Activated T-cell treated with anti-CD3 and anti-CD28 coated beads for 48 hours (primary cell): ENCODE data around the gene DGCR2.

ENCODE experiments used
- DNase-seq: peaks from one replicate; pipeline ENCODE4 v3.0.0-alpha.2; 2020; ENCODE audit warnings: low read depth

Gene DGCR2

GRCh38 chr22:19127329-19128008, 5.3 kb upstream of the DGCR2 start:
- DNase-seq = no peak

- DNase-seq = no peak
These were observed 4.4 kb upstream of the DGCR2 start for GRCh38 chr22:19126309-19127273.

DNA sequence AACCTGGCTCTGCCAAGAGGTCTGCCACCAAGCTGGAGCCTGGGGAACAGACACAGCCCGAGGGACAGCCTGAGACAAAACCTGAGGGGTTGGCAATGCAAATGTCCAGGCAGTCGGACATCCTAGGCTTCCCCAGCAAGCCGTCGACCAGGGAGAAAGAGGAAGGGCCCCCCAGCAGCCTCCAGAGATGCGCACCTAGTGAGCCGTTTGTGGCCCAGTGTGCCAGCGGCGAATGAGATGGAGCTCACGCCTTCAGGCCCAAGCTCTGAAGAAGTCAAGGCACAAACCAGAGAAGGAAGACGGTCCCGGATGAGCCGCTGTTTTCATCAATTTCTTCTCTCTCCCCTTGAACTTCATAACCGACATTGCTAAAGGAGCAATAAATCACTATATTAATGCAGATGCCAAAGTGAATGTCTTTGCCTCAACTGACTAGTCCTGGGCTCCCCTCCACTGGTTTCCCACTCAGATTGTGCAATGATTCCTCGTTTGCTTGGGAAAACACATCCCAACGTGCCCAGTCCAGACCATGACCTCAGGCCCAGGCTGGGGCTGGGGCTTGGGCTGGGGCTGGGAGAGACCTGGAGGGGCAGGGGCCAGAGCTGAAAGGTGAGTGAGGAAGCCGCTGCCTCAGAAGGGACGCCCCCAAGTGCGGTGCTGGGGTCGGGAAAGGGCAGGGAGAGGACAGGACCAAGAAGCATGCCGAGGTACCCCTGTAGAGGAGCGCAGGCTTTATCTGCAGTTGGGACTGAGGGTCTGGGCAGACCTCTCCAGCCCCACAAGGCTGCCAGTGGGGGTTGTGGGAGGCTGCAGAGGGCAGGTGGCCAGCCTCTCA, 3.5 kb upstream of the DGCR2 start:
- DNase-seq = no peak

DNA sequence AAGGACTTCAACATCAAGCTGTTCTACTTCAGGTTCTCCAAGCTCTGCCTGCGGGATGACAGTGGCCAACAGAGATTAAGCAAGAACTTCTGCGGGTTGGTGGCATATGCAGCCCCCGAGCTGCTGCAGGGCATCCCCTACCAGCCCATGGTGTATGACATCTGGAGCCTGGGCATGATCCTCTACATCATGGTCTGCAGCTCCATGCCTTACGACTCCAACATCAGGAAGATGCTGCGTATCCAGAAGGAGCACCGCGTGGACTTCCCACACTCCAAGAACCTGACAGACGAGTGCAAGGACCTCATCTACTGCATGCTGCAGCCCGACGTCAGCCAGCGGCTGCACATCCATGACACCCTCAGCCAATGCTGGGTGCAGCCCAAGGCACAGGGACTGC, 2.8 kb upstream of the DGCR2 start:
- DNase-seq = no peak

DNA sequence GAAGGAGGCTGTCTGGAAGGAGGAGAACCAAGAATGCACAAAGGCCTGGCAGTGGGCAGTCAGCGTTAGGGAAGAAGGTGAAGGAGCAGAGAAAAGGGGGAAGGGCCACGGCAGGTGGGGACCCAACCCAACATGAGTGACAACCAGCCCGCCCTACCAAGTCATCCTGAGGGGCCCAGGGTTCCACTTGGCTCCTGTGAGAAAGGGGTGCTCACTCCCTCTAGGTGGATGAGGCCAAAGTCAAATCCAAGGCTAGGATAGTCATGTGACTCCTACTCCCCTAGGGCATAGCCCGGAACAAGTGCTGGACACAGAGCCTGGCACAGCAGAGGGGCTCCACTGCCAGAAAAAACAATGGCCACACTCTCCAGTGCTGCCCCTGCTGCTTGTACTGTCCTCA, 2.2 kb upstream of the DGCR2 start:
- DNase-seq = no peak

GRCh38 chr22:19123936-19124335, 1.7 kb upstream of the DGCR2 start:
- DNase-seq = no peak

DNA sequence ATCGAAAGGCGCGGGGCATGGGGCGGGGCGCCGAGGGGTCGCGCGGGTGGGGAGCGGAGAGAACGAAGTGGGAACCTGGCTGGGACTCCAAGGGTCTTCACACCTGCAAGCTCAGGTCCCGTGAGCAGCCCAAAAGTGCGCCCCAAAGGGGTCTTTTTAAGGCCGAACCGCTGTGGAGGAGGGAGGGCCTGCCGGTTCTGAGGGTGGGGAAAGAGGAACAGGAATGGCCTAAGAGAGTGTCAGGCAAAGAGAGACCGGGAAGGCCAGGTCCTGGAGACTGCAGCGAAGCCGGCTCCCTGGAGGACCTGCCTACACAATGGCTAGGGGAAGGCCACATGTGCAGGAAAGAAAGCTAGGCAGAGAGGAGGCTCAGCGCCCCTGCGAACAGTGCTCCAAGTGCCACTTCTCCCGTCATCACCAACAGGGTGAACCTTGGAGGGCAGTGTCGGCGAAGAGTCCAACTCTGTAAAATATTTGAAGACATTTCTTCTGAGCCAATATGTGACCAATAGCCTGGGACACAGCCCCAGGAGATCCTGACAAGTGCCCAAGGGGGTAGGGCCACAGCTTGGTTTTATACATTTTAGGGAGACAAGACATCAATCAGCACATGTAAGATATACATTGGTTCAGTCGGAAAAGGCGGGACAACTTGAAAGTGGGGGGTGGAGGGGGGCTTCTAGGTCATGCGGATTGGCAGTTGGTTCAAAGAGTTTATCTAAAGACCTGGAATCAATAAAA, 710 bp upstream of the DGCR2 start:
- DNase-seq = no peak

DNA sequence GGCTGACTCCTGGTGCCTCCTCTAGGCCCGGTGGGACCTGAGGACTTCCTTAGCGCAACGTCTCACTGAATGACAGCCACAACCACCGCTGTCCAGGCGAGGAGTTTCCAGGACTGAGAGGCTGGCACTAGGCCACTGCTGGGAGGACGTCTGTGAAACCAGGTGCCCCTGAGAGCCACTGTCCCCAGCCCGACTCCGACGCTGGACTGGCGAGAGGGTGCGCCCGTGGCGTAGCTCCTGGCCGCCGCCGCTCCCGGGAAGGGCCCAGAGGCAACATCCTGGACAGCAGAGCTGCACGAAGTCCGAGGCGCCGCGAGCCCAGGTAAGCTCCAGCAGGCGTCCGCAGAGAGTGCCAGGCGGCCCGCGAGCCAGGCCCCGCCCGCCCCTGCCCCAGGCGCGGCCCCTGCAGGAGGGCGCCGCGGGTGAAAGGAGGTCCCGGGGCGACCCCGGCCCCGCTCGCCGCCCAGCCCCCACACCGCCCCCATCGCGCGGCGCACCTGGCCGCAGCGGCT, 525 bp downstream of the DGCR2 start:
- DNase-seq = no peak

DNA sequence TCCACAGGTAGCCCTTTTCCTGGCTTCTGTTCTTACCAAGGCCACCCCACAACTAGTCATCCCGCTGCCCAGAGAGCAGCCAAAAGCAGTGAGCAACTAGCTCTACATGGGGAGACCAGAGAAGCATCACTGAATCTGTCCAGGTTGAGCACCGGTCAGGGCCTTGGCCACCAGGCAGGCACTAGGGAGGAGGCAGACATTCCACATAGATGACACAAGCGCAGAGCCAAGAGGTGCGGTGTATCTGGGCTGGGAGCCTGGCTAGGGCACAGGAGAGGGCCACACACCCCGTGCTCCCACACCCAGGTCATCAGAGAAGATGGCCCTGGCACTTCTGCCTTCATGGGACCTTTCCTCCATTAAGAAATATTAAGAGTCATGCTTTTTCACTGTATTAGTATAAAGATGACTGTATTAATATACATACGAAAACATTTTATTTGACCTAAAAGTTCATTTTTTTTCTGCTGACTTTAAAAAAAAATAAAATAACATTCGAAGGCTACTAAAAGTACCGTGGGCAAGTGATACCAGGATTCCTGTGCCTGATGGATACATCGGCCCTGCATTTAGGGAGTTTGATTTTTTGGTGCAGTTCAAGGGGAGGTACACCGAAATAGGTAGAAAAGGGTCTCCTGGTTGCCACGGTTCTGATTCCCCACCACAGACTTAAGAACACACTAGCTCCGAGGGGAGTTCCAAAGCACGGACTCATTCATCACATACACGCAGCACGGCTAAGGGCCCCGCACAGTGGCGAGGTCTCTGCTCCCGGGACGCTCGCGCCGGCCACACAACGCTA, 1.2 kb downstream of the DGCR2 start:
- DNase-seq = peak; percentile 29

DNA sequence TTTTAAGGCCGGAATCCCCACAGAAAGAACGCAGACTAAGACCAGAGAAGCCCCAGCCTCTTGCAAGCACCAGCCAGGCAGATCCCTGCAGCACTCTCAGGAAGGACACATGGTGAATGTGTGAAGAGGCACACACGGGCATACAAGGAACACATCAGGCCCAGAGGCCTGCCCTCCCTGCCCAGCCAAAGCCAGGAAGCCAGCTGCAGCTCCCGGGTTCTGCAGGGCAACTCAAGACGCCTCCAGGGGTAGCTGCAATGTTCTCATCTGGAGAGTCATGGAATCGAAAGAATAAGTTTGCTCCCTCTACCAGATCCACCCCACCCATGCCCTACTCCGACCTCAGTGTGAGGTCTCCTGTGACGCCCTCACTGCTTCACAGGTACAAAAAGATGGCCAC, 2.3 kb downstream of the DGCR2 start:
- no peak for DNase-seq

- no peak for DNase-seq
These were observed 3.8 kb downstream of the DGCR2 start for GRCh38 chr22:19118329-19118880.

GRCh38 chr22:19117111-19117512, 5.1 kb downstream of the DGCR2 start:
- no peak for DNase-seq

DNA sequence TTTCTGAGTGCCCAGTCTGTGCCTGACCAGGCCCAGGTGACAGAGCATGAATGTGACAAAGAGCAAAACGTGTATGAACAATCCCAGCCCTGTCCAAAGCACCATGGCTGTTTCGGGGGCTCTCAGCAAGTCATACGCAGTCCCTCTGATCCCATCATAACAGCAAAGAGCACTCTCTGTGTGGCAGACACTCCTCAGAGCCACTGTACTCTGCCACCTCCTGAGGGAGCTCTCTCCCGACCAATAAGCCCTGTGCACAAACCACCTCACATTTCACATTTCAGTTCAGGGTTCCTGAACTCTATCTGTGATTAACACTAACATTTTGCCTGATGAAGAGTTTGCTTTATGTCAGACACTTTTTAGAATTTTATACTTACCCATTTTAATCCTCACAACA, 6.6 kb downstream of the DGCR2 start:
- DNase-seq = no peak

- no peak for DNase-seq
These were observed 7.1 kb downstream of the DGCR2 start for GRCh38 chr22:19114984-19115552.

- DNase-seq = no peak
These were observed 8.8 kb downstream of the DGCR2 start for GRCh38 chr22:19113429-19113828.

DNA sequence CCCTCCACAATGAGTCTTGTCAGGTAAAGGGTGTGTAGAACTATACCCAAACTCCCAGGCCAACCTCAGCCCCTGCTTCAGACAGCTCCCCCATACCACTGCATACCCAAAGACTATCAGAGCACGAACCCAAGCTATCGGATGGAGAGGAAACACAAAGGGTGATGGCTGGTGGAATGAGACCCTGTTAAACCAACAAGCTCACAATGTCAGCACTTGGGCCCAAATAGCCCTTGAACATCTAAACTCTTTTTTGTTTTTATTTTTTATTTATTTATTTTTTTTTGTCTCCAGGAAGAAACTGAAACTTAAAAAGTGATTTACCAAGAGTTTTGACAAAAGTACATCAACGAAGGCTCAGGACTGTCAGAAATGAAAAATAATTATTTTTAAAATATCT, 10.6 kb downstream of the DGCR2 start:
- no peak for DNase-seq

GRCh38 chr22:19111140-19111539, 11.1 kb downstream of the DGCR2 start:
- no peak for DNase-seq

- no peak for DNase-seq
These were observed 11.6 kb downstream of the DGCR2 start for GRCh38 chr22:19110646-19111045.

DNA sequence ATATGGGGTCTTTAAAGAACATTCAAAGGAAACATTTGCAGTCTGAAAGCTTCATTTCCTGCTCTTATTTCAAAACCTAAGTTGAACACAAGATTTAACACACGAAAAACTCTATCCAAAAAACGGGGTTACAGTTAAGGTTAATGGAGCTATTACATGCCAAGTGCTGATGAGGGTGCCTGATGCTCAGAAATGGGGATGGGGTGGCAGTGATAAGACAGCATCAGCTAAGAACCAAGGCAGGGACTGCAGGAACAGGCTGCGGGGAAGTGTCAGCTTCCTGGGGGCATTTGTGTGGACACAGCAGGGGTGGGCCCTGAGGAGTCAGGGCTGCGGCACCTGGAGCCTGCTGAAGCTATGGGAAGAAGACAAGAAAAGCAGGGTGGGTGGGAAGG, 12.2 kb downstream of the DGCR2 start:
- no peak for DNase-seq
